OCI-LY3 (cell line): ENCODE data around the gene ATXN7.

Experiments used
- H2AFZ ChIP-seq: fragments of 200-600, 300-600 bp; shearing (Covaris generic); 2 replicates; pipeline ENCODE4 v1.6.0; 2014; ENCODE audit warnings: antibody characterized with exemption, low read depth, low read length
- H3K27ac ChIP-seq: fragments of 200-600, 300-600 bp; sonication (generic); 2 replicates; pipeline ENCODE4 v1.5.1; 2014; ENCODE audit warnings: mild to moderate bottlenecking, low read length, moderate library complexity, mixed read lengths
- H3K27me3 ChIP-seq: fragments of 200-600, 300-600 bp; sonication (generic); 2 replicates; pipeline ENCODE4 v1.6.1; 2014; ENCODE audit warnings: low read depth, low read length, mixed read lengths
- H3K36me3 ChIP-seq: fragments of 200-600, 300-600 bp; sonication (generic); replicated peaks from 2 replicates; pipeline ENCODE3; 2014; ENCODE audit warnings: low read depth, low read length, mixed read lengths
- H3K4me1 ChIP-seq: fragments of 300-600, 200-600 bp; sonication (generic); 2 replicates; pipeline ENCODE4 v1.6.1; 2014; ENCODE audit warnings: low read length, mixed read lengths
- H3K4me2 ChIP-seq: fragments of 200-600, 300-600 bp; sonication (generic); 2 replicates; pipeline ENCODE4 v1.6.1; 2014; ENCODE audit warnings: low read length, mixed read lengths
- H3K4me3 ChIP-seq: fragments of 300-600, 200-600 bp; sonication (generic); 2 replicates; pipeline ENCODE4 v1.5.1; 2014; ENCODE audit warnings: antibody characterized with exemption, mild to moderate bottlenecking, low read length, moderate library complexity
- H3K79me2 ChIP-seq: fragments of 300-600, 200-600 bp; shearing (Covaris generic); 2 replicates; pipeline ENCODE4 v1.6.1; 2014; ENCODE audit warnings: mild to moderate bottlenecking, low read length, mixed read lengths
- H3K9ac ChIP-seq: fragments of 300-600, 200-600 bp; shearing (Covaris generic); 2 replicates; pipeline ENCODE4 v1.6.0; 2014; ENCODE audit warnings: mild to moderate bottlenecking, low read length, moderate library complexity
- H3K9me3 ChIP-seq: fragments of 200-600, 300-600 bp; shearing (Covaris generic); 2 replicates; pipeline ENCODE4 v1.6.1; 2014; ENCODE audit warnings: low read length, mixed read lengths; ENCODE audit not compliant: insufficient read depth
- H4K20me1 ChIP-seq: fragments of 200-600, 300-600 bp; sonication (generic); 2 replicates; pipeline ENCODE4 v1.6.1; 2016; ENCODE audit warnings: low read length, mixed read lengths; ENCODE audit not compliant: insufficient read depth
- EZH2phosphoT487 ChIP-seq: fragments of 200-600 bp; shearing (Covaris generic); IDR thresholded peaks from 2 replicates; pipeline ENCODE4 v1.6.1; 2018; ENCODE audit warnings: antibody characterized with exemption, mixed run types, low read depth
- TF ChIP-seq, protein P1 (sequence below): fragments of 200-600, 300-600 bp; sonication (generic); IDR thresholded peaks from 2 replicates; pipeline ENCODE4 v1.5.1; 2014; ENCODE audit warnings: antibody characterized with exemption, low read length, low read depth

The ATXN7 gene

DNA sequence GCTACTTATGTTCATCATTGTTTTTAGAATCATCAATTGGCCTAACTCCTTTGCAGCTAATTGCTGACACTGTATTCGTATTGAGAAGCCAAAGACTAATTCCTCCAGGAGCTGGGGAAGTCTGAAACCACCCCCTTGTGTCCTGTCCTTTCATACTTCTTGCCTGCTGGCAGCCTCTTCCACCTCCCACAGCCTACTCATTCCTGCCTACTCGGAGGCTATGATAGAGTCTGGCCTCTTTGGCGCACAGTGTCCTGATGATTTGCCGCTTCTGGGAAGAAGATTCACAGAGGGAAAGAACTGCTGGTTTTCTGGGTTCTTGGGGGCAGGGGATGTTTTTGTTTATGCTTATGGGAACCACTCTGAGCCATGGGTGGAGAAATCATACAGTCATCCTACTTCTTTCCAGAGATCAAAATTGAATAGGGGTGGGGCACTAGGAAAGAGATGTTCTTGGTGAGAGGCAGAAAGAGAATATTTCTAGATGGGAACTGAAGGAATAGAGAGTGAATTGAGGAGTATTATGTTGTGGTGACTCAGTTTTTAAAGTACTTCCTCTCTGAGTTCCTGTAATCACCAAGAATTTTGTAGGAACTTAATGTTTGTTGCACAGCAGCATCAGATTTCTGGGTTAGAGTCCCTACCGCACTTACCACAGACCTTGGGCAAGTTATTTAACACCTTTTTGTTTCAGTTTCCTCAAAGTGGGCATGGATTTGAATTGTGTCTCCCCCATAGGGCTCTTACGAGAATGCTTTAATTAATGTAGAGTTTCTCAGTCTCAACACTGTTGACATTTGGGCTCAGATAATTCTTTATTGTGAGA is 70.6 kb downstream of the ATXN7 start:
- Histone ChIP-seq H4K20me1 (peaks cover 47% of the 10 kb centered on the region), H3K4me2 (peak overlapping the region; percentile 66), H3K9ac (no peak overlapping the region), H2AFZ (no peak overlapping the region), H3K79me2 (peaks cover 88% of the 10 kb centered on the region), H3K4me3 (peak overlapping the region; percentile 35), H3K4me1 (peaks cover 78% of the 10 kb centered on the region), H3K9me3 (no peaks in the 10 kb centered on the region), H3K27me3 (no peaks in the 10 kb centered on the region), H3K27ac (peak overlapping the region; percentile 88), H3K36me3 (peaks cover 31% of the 10 kb centered on the region)
- TF ChIP-seq, protein P1, sequence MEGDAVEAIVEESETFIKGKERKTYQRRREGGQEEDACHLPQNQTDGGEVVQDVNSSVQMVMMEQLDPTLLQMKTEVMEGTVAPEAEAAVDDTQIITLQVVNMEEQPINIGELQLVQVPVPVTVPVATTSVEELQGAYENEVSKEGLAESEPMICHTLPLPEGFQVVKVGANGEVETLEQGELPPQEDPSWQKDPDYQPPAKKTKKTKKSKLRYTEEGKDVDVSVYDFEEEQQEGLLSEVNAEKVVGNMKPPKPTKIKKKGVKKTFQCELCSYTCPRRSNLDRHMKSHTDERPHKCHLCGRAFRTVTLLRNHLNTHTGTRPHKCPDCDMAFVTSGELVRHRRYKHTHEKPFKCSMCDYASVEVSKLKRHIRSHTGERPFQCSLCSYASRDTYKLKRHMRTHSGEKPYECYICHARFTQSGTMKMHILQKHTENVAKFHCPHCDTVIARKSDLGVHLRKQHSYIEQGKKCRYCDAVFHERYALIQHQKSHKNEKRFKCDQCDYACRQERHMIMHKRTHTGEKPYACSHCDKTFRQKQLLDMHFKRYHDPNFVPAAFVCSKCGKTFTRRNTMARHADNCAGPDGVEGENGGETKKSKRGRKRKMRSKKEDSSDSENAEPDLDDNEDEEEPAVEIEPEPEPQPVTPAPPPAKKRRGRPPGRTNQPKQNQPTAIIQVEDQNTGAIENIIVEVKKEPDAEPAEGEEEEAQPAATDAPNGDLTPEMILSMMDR: no peak
- TF ChIP-seq EZH2phosphoT487: no peak

DNA sequence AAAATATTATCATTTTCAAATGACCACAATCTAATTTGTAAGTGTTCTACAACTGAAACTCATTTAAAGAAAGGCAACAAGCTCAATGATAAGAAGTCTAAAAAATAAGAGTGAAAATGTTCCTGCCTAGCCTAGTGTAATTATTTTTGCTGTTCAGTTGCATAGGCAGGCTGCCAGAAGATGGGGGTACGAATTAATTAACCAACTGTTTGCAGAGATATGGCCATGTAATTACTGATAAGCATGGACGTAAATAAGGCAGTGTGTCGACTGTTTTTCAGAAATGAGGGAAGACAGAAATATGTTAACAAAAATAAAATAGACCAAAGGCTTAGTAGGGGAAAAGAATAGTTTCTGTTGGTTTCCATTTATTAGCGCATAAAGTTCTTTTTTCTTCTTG is 73.3 kb downstream of the ATXN7 start:
- H3K4me2 ChIP-seq: peak overlapping the region; percentile 76
- H3K9ac ChIP-seq: no peak overlapping the region
- H3K79me2 ChIP-seq: peaks cover 87% of the 10 kb centered on the region
- TF ChIP-seq, protein P1: no peak
- TF ChIP-seq EZH2phosphoT487: no peak
- H3K27ac ChIP-seq: peak overlapping the region; percentile 77; the same call in 1 of the 2 replicates
- H3K36me3 ChIP-seq: peaks cover 31% of the 10 kb centered on the region
- no peak overlapping the region for H2AFZ ChIP-seq
- no peaks in the 10 kb centered on the region for H3K27me3 ChIP-seq
- no peaks in the 10 kb centered on the region for H3K9me3 ChIP-seq
- H3K4me1 ChIP-seq: peaks cover 67% of the 10 kb centered on the region
- 0 out of 2 replicates have a peak overlapping the region, but pooled peaks have one; percentile 49 for H3K4me3 ChIP-seq
- H4K20me1 ChIP-seq: peaks cover 69% of the 10 kb centered on the region

DNA sequence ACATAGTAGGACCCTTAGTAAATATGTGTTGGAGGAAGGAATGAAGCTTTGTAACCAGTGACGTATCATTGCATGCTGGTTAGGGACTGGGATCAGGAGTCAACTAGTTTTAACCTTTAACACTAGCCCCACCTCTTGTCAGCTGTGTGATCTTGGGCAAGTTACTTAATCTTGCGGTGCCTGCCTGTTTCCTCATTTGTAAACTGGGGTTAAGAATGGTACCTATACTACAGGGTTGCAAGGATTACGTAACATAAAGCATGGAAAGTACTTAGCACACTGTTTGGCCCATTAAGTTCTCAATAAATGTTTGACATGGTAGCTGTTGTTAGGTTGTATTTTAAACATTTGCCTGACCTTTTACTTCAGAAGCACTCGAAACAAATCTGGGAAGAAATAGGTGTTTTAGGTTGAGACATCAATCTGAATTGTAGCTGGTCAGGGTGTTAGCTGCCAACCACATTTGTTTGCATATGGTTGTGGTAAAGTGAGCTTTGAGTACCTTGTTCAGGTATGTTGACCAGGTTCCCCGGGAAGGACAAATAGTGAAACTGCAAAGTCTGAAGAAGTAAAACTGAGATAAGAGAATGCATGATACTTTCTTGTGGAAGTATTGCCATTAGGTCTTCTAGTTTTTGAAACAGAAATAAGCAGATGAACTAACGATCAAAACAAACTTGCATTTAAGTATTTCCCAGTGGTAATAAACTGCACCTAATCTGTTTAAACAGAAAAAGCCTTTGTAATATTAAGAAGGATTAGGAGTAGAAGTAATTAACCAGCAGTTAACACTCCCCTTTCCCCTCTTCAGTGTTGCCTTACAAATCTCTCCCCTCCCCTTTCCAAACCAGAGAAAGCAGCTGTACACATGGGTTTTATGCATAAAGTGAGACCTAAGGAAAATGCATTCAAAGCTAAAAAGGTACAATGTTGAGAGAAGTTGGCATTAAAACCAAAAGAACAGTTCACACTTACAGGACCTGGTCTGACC is 74.3 kb downstream of the ATXN7 start:
- no peaks in the 10 kb centered on the region for H3K9me3 ChIP-seq
- H3K4me2 ChIP-seq: peak overlapping the region; percentile 76
- TF ChIP-seq EZH2phosphoT487: no peak
- TF ChIP-seq, protein P1: peak; percentile 46
- H3K9ac ChIP-seq: no peak overlapping the region; the same call in 1 of the 2 replicates
- peaks cover 79% of the 10 kb centered on the region for H4K20me1 ChIP-seq
- H3K4me3 ChIP-seq: peak overlapping the region; percentile 49
- no peak overlapping the region for H2AFZ ChIP-seq
- H3K27ac ChIP-seq: peak overlapping the region; percentile 77
- peaks cover 57% of the 10 kb centered on the region for H3K4me1 ChIP-seq
- H3K79me2 ChIP-seq: peaks cover 87% of the 10 kb centered on the region
- no peaks in the 10 kb centered on the region for H3K27me3 ChIP-seq
- H3K36me3 ChIP-seq: peaks cover 31% of the 10 kb centered on the region

DNA sequence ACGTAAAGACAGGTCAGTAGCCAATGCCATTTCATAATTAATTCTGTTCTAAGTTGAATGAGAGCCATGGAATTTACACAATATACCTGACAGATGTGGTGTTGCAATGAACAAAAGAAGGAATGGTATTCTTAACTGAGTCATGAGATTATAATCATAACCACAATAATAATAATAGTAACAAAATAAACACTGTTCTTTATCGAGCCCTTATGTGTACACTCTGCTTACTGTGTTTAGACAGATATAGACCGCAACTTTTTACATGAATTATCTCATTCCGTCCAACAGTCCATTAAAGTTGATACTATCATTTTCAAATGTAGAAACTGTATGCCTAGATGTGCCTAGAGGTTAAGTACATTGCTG is 76.7 kb downstream of the ATXN7 start:
- peaks cover 83% of the 10 kb centered on the region for H3K79me2 ChIP-seq
- no peak overlapping the region for H3K27ac ChIP-seq
- no peaks in the 10 kb centered on the region for H3K9me3 ChIP-seq
- H4K20me1 ChIP-seq: peaks cover 79% of the 10 kb centered on the region
- H3K4me3 ChIP-seq: no peak overlapping the region
- TF ChIP-seq, protein P1: no peak
- no peak for TF ChIP-seq EZH2phosphoT487
- no peak overlapping the region for H3K9ac ChIP-seq
- H3K4me2 ChIP-seq: no peak overlapping the region
- no peak overlapping the region for H2AFZ ChIP-seq
- no peaks in the 10 kb centered on the region for H3K27me3 ChIP-seq
- H3K36me3 ChIP-seq: peaks cover 28% of the 10 kb centered on the region
- H3K4me1 ChIP-seq: peaks cover 33% of the 10 kb centered on the region
